SKM-1 treated with dmso at 0.1 percent for 144 hours (cell line): ENCODE data around the gene PIGQ.

ENCODE experiments used
- DNase-seq: peaks from one replicate; lab custom pipeline; 2025; ENCODE audit not compliant: unreplicated experiment; lab: John Stamatoyannopoulos, UW

Gene PIGQ

DNA sequence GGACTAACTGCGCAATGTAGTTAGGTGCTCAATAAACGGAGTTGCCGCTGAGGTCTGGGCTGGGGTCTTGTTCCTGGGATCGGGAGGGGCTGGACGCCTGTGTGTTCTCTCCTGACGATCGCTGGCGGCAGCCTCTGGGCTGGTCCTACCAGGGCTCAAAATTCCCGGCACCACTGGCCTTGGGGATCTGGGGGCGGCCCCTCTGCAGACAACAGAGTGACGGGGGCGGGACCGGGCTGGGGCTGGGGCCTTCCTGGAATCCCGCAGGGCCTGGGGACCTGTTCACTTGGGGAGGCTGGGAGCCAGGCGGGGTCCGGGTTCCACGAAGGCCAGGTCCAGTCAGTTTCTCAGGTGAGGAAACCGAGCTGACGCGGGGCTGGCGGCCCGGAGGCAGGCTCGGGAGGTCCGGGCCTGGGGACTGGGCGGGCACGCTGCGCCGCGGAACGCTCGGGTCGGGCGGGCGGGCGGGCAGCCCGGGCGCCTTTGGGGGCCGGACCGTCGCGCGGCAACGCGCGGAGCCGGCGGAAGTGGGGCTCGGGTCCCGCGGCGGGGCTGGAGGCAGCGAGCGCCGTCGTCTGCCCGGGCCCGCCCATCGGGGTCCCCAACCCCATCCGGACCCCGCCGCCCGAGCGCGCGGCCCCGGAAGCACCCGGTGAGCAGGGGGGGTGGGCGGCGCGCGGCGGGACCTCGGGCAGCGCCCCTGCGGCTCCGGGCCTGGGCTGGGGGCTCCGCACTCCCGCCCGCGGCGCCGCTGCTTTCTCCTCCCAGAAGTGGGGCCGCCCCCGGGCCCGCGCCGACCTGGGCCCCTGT lies at the start of gene PIGQ:
Gene PIGQ (plus strand): TSS at position 524 of the 810 bp plus-strand sequence. CDS start 4,107 bp downstream, outside the sequence.
- no peak for DNase-seq

DNA sequence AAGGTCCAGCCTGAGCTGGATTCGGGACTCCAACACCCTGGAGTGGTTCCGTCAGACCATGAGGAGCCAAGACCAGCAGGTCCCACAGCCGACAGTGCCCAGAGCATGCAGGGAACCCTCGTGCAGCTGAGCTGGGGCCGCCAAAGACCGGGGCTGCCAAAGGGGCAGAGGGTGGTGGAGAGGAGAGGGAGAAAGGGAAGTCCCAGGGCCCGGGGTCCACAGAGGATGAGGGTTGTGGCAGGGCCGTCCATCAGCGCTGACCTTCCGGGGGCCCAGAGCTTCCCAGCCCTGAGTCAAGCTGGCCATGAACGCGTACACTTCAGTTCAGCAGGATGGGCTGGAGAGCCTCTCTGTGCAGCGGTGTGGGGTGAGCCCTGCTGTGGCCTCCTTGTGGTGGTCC lies 48.9 kb upstream of the PIGQ start:
- no peak for DNase-seq

DNA sequence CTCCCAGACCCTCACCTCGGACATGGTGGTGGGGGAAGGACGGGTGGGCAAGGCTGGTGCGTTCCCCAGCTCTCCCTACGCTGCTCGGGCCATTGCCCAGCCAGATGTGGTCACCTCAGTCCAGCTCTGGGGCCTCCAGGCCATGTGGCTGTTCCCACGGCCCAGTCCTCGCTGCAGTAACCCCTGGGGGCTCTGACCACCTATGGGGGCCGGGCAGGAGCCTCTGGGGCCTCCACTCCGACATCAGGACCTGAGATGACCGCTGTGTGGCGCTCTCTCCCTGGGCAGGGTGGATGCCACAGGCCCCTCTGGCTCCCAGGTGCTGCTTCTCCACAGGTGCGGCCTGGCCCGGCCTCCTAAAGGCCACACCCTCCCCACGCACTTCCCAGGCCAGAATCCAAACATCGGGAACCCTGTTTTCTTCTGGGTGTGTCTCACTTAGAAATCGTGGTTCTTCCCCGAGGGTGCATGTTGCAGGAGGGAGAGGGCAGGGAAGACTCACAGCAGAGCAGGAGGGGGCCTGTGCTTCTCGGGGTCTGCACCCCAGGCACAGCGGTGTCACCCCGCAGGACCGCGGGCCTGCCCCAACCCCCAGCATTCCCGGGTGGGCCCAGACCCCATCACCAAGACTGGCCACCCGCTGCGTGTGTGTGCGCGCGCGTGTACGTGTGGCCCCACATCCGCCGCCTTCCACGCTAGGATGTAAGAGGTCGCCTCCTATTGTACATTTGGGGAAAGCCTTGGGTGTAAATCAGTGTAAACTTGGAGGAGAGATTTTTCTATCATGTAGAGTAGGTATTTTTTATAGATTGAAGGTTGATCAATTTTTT lies 48.2 kb upstream of the PIGQ start:
- no peak for DNase-seq

DNA sequence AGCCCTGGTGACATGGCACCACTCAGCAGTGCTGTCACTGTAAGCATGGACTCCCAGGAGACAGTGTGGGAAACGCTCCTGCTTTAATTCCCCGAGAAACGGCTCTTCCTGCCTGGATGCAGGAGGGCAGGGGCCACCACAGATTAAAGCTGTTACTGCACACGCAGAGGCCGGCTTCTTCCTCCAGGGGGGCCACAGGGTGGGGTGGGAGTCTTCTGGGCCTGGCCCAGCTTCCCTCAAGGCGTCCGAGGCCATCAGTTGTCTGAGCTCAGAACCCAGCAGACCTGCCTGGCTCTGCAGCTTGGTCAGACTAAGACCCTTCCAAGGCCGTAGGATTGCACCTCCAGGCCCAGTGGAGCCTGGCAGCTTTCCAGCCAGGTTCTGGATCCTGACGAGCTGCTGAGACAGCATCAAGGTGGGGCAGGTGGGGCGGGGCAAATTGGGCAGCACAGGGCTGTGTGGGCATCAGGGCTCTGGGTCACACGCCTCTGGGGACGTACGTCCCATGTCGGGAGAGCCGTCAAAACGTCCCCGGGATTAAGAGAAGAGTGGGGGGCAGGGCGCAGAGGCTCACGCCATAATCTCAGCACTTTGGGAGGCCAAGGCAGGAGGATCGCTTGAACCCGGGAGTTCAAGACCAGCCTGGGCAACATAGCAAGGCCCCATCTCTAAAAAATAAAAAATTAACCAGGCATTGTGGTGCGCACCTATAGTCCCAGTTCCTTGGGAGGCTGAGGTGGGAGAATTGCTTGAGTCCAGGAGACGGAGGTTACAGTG lies 47.3 kb upstream of the PIGQ start:
- DNase-seq: no peak

DNA sequence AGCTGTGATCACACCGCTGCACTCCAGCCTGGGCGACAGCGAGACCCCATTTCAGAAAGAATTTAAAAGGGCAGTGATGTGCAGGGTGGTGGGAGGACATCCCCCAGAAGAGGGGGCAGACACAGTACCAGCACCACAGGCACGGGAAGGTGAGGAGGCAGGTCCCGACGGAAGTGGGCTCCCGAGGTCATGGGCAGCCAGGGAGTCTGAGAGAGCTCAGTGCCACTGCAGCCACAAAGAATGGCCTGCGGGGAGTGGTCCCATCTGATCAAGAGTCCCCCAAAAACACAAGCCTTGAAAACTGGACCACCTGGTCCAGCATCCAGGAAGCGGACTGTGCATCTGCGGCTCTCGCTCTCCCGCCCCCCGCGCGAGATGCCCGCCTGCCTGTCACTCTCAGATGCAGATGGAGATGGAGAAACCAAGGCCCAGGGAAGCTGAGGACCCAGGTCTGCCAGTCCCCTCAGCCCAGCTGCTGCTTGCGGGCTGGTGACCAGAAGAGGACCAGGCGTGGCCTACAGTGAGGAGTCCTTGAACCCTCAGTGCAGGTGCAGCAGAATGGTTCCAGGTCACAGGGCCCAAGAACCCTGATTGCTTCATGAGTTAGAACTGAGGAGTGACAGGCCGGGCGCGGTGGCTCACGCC lies 46.5 kb upstream of the PIGQ start:
- no peak for DNase-seq

DNA sequence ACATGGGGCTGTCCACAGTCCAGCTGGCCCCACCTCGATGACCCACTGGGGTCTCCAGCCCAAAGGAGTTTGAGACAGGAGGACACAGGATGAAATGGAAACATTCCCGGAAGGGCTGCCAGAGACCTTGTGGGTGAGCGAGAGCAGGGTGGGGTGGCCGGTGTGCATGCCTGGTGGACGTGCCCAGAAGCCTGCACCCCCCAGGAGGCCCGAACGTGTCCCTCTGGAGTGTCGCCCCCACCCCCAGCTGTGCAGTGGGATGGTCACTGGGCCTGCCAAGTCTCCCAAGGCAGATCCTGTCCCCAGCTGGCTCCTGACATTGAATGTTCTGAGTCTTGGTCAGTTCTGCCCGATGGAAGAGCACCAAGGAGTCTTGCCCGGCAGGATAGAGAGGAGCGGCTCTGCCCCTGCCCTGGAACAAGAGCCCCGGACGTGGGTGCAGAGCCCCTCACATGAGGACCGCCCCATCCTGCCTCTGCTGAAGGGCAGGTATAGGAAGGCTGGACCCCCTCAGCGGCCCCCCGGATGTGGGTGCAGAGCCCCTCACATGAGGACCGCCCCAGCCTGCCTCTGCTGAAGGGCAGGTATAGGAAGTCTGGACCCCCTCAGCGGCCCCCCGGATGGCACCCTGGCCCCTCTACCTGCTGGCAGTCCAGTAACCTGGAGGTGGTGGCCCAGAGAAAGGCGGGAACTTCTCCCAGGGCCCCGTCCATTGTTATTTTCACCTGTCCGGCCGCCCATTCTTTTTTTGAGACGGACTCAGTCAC lies 45.3 kb upstream of the PIGQ start:
- no peak for DNase-seq

DNA sequence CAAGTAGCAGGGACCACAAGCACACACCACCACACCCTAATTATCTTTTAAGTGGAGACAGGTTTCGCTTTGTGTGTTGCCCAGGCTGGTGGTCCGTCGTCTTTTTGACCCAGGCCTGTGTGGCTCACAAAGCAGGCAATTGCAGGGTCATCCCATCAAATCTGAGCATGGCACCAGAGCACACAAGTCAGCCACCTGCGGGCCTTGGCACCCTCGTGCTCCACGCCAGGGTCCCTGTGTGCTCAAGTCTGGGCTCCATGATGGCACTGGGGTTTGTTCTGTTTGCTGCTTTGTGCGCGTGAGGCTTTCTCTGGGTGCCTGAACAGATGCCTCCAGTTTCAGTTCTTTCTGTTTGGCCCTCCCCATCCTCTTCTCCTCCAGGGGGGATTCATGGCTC lies 44.6 kb upstream of the PIGQ start:
- DNase-seq: no peak

DNA sequence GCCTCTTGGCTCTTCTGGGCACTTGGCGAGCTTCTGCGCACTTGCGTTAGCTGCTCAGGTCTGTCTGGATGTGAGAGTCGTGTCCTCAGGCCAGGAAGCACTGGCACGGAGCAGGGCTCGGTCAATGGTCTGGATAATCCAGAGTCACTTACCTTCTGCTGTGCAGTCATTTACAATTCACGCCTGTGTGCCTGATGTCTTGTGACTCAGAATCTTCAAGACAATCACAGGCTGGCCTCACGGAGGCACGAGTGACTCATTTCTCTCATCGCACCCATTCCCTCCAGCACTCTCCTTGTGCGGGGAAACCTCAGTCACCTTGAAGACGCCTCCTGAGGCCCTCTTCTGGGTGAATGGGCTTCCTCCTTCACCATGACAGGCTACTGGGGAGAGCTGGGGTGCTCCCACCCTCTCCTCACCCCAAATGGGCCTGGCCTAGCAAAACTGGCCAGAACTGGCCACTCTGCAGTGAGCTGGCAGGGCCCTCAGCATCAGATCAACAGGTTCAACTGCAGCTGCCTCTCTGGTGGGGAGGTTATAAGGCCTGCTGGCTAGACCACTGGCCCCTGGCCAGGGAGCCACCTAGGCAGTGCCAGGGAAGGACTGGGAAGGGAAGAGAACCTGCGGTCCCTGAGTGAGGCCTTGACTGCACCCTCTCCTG lies 44.1 kb upstream of the PIGQ start:
- DNase-seq: no peak

DNA sequence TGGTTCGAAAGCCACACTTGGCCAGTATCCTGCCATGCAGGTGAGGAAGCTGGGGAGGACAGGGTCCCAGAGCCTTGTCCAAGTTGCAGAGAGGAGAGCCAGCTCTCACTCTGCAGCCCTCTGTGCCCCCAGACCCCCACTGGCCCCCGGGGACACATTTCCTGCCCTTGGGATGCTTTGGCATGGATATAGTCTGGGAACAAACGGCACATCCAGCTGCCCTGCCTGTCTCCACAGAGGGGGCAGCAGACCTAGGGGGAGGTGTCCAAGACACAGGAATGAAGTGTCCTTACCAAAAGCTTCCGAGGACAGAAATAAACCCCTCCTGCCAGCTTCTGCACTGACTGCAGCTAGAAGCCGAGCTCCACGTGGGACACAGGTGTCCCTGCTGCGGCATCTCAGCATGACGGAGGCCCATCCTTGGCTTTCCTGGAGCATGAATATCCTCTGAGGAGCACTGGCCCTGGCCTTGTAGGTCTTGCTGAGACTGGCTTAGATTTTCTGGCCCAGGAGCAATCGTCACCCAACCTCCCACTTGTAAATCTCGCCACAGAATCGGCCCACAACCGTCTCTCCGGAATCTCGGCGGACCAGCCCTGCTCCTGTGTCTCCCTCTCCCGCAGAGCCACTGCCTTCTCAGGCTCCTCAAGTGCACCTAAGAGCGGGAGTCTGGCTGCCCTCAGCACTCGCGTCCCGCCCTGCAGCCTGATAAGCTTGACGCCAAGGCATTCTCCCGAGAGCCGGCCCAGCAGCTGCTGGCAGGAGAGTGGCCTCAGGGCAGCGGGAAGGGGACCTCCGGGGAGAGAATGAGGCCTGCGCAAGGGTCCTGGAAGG lies 43.4 kb upstream of the PIGQ start:
- DNase-seq: no peak

DNA sequence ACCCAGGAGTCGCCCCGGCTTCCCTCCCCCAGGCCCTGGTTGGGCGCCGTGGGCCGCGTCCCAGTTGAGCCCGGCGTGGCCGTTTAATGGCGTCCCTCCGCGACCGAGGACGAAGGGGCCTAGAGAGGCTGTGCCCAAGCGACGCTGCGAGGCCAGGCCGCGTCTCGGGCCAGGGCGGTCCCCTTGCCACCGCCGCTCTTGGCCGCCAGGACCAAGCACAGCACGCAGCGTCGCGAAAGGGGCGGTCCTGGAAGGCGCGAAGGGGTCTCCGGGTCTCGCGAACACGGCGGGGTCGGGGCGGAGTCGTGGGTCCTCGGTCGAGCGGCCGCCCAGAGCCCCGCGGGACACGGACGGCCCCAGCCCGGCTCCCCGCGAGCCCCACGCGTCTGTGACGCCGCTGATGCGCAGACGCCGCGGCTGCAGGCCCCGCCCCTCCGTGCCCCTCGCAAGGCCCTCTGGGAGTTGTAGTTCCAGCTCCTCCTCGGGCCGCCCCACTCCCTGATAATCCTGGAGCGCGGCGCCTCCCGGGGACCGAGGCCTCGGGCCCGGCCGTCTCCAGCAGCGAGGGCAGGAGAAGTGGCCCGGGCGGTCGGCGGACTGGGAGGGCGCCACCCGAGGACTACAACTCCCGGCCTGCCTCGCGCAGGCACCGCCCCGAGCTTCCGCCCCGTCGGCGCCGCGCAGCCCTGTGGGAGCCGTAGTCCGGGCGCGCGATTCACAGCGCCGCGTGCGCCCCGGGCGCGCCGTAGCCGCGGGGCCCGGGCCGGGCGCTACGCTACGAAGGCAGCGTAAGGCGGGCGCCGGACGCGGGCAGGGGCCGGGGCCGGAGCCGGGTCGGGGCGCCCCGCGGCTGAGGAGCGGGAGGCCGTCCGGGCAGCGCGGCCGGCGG lies 42.5 kb upstream of the PIGQ start, which contains the start of gene CAPN15:
Gene CAPN15 (plus strand): TSS at position 698 of the 889 bp plus-strand sequence. CDS start 19,127 bp downstream, outside the sequence.
- DNase-seq: peak; percentile 79

DNA sequence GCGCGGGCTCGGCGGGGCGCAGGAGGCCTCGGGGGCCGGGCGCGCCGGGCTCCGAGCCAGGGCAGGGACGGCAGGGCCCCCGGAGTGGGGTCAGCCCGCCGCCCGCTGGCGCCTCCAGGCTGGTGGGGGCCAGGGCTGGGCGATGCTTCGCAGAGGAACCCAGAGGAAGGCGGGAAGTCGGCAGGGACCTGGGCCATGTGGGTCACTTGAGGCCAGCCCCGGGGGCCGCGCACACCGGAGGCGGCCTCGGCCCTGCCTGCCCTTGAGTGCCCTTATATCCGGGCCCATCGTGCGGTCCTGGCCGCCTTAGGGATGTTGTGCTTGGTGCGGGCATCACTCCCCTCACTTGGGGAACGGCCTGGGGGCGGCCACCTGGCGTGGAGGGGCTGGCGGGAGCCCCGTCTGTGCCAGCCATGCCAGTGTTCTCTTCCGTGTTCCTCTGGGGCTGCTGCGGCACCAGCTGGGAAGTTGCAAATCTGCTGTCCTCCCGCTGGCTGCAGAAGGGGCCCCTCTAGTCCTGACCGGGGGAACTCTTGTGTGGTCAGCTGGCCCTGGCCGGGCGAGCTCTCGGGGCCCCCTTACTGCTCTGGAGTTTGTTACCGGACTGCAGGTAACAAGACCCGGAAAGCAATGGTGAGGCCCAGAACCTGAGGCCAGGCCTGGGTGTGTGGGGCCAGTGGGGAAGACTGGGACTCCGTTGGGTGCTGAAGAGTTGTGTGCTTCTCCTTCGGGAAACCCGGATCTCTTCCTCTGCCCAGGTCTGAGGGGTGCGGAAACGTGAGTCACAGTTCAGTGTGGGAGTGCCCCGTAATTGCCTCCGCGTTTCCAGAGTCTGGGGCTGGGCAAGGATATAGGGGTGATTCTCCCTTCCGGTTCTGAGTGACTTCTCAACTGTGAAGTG lies 41.4 kb upstream of the PIGQ start:
- DNase-seq: peak; percentile 17

DNA sequence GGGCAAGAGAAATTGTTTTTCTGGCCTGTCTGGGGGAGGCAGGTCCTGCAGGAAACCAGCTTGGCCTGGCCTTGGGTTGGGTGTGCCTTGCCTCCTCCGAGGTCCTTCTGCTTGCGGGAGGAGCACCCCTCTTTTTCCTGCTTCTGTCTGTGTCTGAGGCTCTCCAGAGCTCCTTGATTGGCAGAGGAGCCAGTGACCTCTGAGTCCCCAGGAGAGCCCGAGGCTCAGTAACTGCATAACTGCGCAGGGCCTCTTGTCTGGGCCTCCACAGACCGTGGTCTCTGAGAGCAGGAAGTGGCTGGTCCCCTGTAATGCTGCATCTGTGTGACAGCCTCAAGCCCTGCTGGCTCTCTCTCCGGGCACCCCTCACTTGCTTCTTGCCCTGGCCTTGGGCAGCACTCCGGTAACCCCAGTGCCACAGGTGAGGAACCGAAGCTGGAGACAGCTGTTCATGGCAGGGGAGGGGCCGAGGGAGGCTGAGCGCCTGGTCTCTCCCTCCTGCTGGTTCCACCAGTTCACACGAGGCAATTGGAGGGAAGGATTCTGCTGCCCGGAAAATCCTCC lies 40.7 kb upstream of the PIGQ start:
- DNase-seq: no peak

DNA sequence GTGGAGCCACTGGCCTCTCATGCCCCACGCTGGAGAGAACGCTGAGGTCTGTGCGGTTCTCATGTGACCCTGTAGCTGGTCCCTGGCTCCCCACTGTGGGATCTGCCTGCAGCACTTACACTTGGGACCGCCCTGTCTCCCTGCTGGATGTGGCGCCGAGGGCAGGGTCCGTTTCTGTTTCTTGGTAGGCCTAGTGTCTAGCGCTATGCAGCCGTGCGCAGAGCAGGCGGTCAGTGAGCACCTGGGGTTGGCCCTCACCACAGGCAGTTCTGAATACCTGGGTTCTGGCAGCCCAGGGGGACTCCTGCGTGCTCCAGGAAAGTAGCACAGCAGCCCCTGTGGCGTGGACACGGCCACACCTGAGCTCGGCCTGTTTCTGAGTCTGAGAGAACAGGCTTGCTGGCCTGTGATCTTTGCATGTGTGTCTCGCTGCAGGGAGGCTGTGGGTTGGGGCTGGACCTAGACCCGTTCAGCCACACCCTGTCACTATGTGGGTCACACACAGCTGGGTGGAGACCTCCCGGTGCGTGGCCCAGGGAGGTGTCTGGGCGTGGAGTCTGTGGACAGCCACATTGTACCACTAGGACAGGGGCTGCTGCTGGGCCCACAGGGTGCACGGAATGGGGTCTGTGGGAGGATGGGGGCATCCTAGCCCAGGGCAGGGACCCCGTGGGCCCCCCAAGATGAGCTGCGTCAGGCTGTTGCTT lies 39.5 kb upstream of the PIGQ start:
- no peak for DNase-seq

DNA sequence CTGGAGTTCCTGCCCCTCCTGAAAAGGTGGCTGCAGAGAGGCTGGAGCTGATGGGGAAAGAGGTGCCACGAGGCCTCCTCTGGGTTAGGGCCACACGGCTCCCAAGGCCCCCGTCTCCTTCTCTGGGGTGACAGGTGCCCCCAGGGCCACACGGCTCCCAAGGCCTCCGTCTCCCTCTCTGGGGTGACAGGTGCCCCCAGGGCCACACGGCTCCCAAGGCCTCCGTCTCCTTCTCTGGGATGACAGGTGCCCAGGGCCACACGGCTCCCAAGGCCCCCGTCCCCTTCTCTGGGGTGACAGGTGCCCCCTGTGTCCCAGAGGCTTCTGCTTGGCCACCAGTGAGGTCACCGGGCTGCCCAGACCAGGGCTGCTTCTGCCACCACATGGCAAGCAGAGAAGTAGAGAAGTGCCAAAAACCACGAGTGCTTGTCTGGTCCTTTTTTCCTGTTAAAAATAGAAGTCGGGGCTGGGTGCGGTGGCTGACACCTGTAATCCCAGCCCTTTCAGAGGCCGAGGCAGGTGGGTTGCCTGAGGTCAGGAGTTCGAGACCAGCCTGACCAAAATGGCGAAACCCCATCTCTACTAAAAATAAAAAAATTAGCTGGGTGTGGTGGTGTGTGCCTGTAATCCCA lies 38.2 kb upstream of the PIGQ start:
- DNase-seq: no peak

DNA sequence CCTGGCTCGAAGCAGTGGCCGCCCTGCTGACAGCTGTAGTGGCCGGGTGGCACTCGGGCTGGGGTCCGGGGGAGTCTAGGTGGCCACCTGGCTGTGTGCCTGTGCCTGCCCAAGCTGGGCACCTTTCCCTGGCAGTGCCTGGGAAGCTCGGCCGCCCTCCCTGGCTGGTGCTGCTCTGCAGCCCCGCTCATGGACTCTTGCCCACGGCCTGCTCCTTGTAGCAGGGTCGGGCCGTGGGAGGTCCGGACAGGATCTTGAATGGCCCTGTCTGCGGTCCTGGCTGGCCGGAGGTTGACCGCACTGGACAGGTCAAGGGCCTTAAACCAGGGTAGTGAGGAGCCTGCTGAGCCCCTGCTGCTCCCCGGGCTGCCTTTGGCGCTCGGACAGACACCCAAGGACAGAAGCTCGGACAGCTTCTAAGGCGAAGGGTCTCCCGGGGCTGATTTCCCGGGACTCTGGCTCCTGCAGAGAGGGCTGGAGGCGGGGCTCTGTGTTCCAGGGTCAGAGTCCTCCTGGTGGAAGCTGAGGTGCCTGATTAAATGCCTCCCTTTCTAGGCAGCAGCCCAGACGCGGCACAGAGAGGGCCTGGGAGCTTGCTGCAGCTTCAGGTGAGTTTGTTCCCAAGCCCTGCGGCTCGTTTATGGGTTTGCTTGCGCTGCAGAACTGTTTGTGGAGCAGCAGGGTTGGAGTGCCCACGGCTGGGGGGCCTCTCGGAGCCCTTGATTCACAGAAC lies 36.2 kb upstream of the PIGQ start:
- DNase-seq: no peak
